HepG2 (cell line): ENCODE measurements around the gene NDUFA8. TPM values are rescaled to one million over a fixed set of nuclear protein-coding genes. Genes with fewer than 3 reads are reported as not detected.
A peak's percentile ranks its signal among the peaks of the same experiment; 100 is the strongest.

ENCODE experiments used
- ATAC-seq: fragments of 200-7000 bp; cut with Tn5 transposase; 3 replicates; pipeline ENCODE4 v1.9.1; 2020; ENCODE audit warnings: mild to moderate bottlenecking, moderate library complexity
- BruUV-seq: library from RNA; stranded (reverse); fragments of 400-500 nt; replicated peaks from 2 replicates; lab custom pipeline; 2021; lab: Mats Ljungman, UMichigan
- CTCF ChIA-PET: fragments of 300-600 bp; formaldehyde crosslinking; extraction: SDS; loops from one replicate; lab custom pipeline; 2021; ENCODE audit warnings: low total read pairs, inconsistent platforms, low intra/inter-chr PET ratio; lab: Yijun Ruan, JAX
- POLR2A ChIA-PET: fragments of 350-600 bp; sonication (Branson Sonifier 250); formaldehyde crosslinking; loops from one replicate; lab custom pipeline; 2020; ENCODE audit warnings: antibody characterized with exemption, inconsistent platforms; lab: Yijun Ruan, JAX
- DNase-seq: peaks from one replicate; pipeline ENCODE4 v3.0.0-alpha.2; 2015; ENCODE audit warnings: low spot score
- FAIRE-seq: peaks from 3 replicates; lab custom pipeline; 2011; peaks lifted over from hg19 to GRCh38; lab: Jason Lieb, UNC
- H2AFZ ChIP-seq: one replicate; pipeline ENCODE4 v1.6.1; 2011; ENCODE audit warnings: low read length, inconsistent platforms
- H3K27ac ChIP-seq: fragments of 300-600 bp; 3 replicates; pipeline ENCODE4 v1.8.0; 2011; ENCODE audit warnings: mixed run types, mild to moderate bottlenecking, mixed read lengths, low read length, inconsistent platforms; ENCODE audit not compliant: insufficient read depth; ENCODE audit errors: extremely low read length
- H3K27me3 ChIP-seq, 2 experiments: fragments of 200-600 bp in 1 of 2; 2 replicates in 1 of 2; 3 replicates in 1 of 2; pipeline versions ENCODE4 v1.6.0 to v1.8.0; 2011; ENCODE audit warnings: low read length in 2 of 2, mild to moderate bottlenecking in 2 of 2, moderate library complexity in 2 of 2, inconsistent platforms in 1 of 2; ENCODE audit not compliant: insufficient read depth in 2 of 2, control insufficient read depth in 1 of 2
- H3K36me3 ChIP-seq, 2 experiments: fragments of 200-600 bp in 1 of 2; replicated peaks in 1 of 2; 2 replicates in 1 of 2; 3 replicates in 1 of 2; pipeline versions ENCODE4 v1.5.1 to v1.8.0; 2011; ENCODE audit warnings: low read length in 2 of 2, inconsistent platforms in 1 of 2; ENCODE audit not compliant: insufficient read depth in 2 of 2, control insufficient read depth in 1 of 2
- H3K4me1 ChIP-seq: 2 replicates; pipeline ENCODE4 v1.5.1; 2012; ENCODE audit warnings: low read length, inconsistent platforms; ENCODE audit not compliant: insufficient read depth
- H3K4me2 ChIP-seq: 2 replicates; pipeline ENCODE4 v1.6.0; 2011; ENCODE audit warnings: low read depth, low read length, inconsistent platforms
- H3K4me3 ChIP-seq, 3 experiments: fragments of 200-600 bp in 1 of 3; sonication (generic), shearing (Covaris generic) in 1 of 3; replicated peaks in 1 of 3; 2 replicates each; pipeline ENCODE4 v1.5.1; 2011 to 2016; ENCODE audit warnings: low read length in 3 of 3, inconsistent platforms in 2 of 3, low read depth in 2 of 3, mild to moderate bottlenecking in 2 of 3, control low read depth in 1 of 3, mixed read lengths in 1 of 3; ENCODE audit not compliant: insufficient read depth in 1 of 3
- H3K79me2 ChIP-seq: one replicate; pipeline ENCODE4 v1.6.1; 2011; ENCODE audit warnings: low read length, inconsistent platforms; ENCODE audit not compliant: insufficient read depth
- H3K9ac ChIP-seq: 2 replicates; pipeline ENCODE4 v1.6.0; 2011; ENCODE audit warnings: mild to moderate bottlenecking, low read depth, low read length, inconsistent platforms; ENCODE audit not compliant: insufficient read depth
- H3K9me3 ChIP-seq: 2 replicates; pipeline ENCODE4 v1.5.1; 2012; ENCODE audit warnings: mild to moderate bottlenecking, low read length
- H4K20me1 ChIP-seq: 2 replicates; pipeline ENCODE4 v1.6.0; 2011; ENCODE audit warnings: inconsistent platforms, mild to moderate bottlenecking, low read length, moderate library complexity; ENCODE audit not compliant: insufficient read depth
- CEBPZ ChIP-seq: IDR thresholded peaks from 2 replicates; pipeline ENCODE4 v1.6.1; 2012; ENCODE audit warnings: low read length, improper control_type of control experiment
- E2F2 ChIP-seq: sonication (generic); formaldehyde crosslinking; IDR thresholded peaks from 2 replicates; pipeline ENCODE4 v1.4.0; 2020; ENCODE audit warnings: missing genetic modification reagents, borderline replicate concordance
- HNF4A ChIP-seq: sonication (generic); formaldehyde crosslinking; IDR thresholded peaks from 2 replicates; pipeline ENCODE4 v1.4.0; 2020; ENCODE audit warnings: missing genetic modification reagents
- MEIS1 ChIP-seq: sonication (generic); formaldehyde crosslinking; IDR thresholded peaks from 2 replicates; pipeline ENCODE4 v1.9.0; 2021; ENCODE audit warnings: mild to moderate bottlenecking, missing genetic modification reagents, moderate library complexity, borderline replicate concordance
- NFKBIZ ChIP-seq: IDR thresholded peaks from 2 replicates; pipeline ENCODE4 v1.6.1; 2018; ENCODE audit warnings: missing genetic modification reagents, missing compliant biosample characterization
- PLRG1 ChIP-seq: fragments of 450-650 bp; conservative IDR thresholded peaks from 2 replicates; pipeline ENCODE4 v1.6.1; 2016
- ZNF598 ChIP-seq: sonication (generic); formaldehyde crosslinking; IDR thresholded peaks from 2 replicates; pipeline ENCODE4 v1.5.1; 2020; ENCODE audit warnings: mild to moderate bottlenecking, missing genetic modification reagents, borderline replicate concordance
- WGBS: methylation state at CpG from one replicate; pipeline ENCODE4 v1.1.6; 2017; ENCODE audit warnings: low lambda C conversion rate; 5-methylcytosine and 5-hydroxymethylcytosine counted together
- in situ Hi-C: cut with HindIII; loops from 2 replicates; pipeline ENCODE4 v1.10.0; 2017; ENCODE audit warnings: low pct_unique_long_range_greater_than_20kb; ENCODE audit not compliant: extremely low pct_ligation_motif_present
- intact Hi-C: fragments of 100-400 bp; cut with micrococcal nuclease; formaldehyde crosslinking; loops from one replicate; pipeline ENCODE4 v1.10.0; 2022; ENCODE audit not compliant: unreplicated experiment
- polyA plus RNA-seq, 8 experiments: library from polyadenylated mRNA; depleted of rRNA in 3 of 8; stranded (reverse) in 7 of 8; unstranded in 1 of 8; fragments of >200 nt; fragmentation: Illumina TruSeq in 4 of 8; extraction: Trizol in 4 of 8; gene quantifications; 2 replicates each; pipeline versions ENCODE4 v1.2.1 to v1.2.3, GENCODE V29; 2011 to 2016; ENCODE audit warnings: low read depth in 4 of 8, missing spikeins in 1 of 8, mixed read lengths in 1 of 8; ENCODE audit not compliant: insufficient read depth in 1 of 8
- total RNA-seq, 5 experiments: library from RNA; depleted of rRNA; stranded (reverse); fragments of >200 nt; fragmentation: Illumina TruSeq; extraction: Trizol; gene quantifications; 2 replicates each; pipeline ENCODE4 v1.2.3, GENCODE V29; 2016; ENCODE audit warnings: low read depth in 1 of 5
- TF ChIP-seq, protein P1 (sequence below): sonication (generic); formaldehyde crosslinking; IDR thresholded peaks from 2 replicates; pipeline ENCODE4 v1.8.1; 2023; ENCODE audit warnings: mild to moderate bottlenecking, missing genetic modification reagents
- TF ChIP-seq, protein P2 (sequence below): sonication (generic); formaldehyde crosslinking; IDR thresholded peaks from 2 replicates; pipeline ENCODE4 v1.9.0; 2021; ENCODE audit warnings: missing genetic modification reagents, mild to moderate bottlenecking, borderline replicate concordance
- TF ChIP-seq, protein P3 (sequence below): sonication (generic); formaldehyde crosslinking; IDR thresholded peaks from 2 replicates; pipeline ENCODE4 v1.4.0; 2020; ENCODE audit warnings: mild to moderate bottlenecking, missing genetic modification reagents
- TF ChIP-seq, protein P4 (sequence below): IDR thresholded peaks from 2 replicates; pipeline ENCODE4 v1.6.1; 2016; ENCODE audit warnings: missing genetic modification reagents, missing compliant biosample characterization
- TF ChIP-seq, protein P5 (sequence below): sonication (generic); formaldehyde crosslinking; IDR thresholded peaks from 2 replicates; pipeline ENCODE4 v1.8.1; 2023; ENCODE audit warnings: missing genetic modification reagents, mild to moderate bottlenecking, borderline replicate concordance

Gene NDUFA8
- total and polyA plus RNA-seq, 2 of the 13 experiments (the other 11 are each of a cell fraction or from before 2014, with no cell fraction given): 68.6 to 71.7 TPM

GRCh38 chr9:122179054-122179689 is 19.6 kb upstream of the NDUFA8 start:
- ChIA-PET POLR2A (interaction anchor here (0.7 to 2.8 kb wide), 3 partner anchors 20 to 86 kb away, joined by 3 to 8 read pairs (median 3); partner anchors contain the start of genes MORN5, MRRF, NDUFA8 and RBM18), CTCF (no interaction called here)
- ATAC-seq (peak; percentile 68), FAIRE-seq (no peak), DNase-seq (no peak)
- in situ Hi-C loops (no loop called here), intact Hi-C loops (no loop called here)
- WGBS: 5% methylated on average over 5 of the region's 5 CpGs
- Histone ChIP-seq H3K79me2 (no peaks in the 10 kb centered on the region), H3K27ac (no peak overlapping the region), H3K9ac (no peak overlapping the region), H3K36me3 (no peaks in the 10 kb centered on the region), H3K4me2 (peak overlapping the region; percentile 41; the same call in 1 of the 2 replicates), H4K20me1 (no peaks in the 10 kb centered on the region), H3K4me1 (peaks cover 35% of the 10 kb centered on the region), H2AFZ (no peak overlapping the region), H3K9me3 (no peaks in the 10 kb centered on the region), H3K27me3 (peaks cover 0 to 1% of the 10 kb centered on the region in 2 experiments; a peak in 1 of 5 replicates), H3K4me3 (no peak overlapping the region)
- BruUV-seq: no TSS peak
- TF ChIP-seq E2F2 (CRISPR knock-in tag): no peak
- TF ChIP-seq, protein P1, sequence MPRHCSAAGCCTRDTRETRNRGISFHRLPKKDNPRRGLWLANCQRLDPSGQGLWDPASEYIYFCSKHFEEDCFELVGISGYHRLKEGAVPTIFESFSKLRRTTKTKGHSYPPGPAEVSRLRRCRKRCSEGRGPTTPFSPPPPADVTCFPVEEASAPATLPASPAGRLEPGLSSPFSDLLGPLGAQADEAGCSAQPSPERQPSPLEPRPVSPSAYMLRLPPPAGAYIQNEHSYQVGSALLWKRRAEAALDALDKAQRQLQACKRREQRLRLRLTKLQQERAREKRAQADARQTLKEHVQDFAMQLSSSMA (CRISPR knock-in tag): no peak
- TF ChIP-seq, protein P2, sequence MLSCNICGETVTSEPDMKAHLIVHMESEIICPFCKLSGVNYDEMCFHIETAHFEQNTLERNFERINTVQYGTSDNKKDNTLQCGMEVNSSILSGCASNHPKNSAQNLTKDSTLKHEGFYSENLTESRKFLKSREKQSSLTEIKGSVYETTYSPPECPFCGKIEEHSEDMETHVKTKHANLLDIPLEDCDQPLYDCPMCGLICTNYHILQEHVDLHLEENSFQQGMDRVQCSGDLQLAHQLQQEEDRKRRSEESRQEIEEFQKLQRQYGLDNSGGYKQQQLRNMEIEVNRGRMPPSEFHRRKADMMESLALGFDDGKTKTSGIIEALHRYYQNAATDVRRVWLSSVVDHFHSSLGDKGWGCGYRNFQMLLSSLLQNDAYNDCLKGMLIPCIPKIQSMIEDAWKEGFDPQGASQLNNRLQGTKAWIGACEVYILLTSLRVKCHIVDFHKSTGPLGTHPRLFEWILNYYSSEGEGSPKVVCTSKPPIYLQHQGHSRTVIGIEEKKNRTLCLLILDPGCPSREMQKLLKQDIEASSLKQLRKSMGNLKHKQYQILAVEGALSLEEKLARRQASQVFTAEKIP (CRISPR knock-in tag): no peak
- TF ChIP-seq, protein P3, sequence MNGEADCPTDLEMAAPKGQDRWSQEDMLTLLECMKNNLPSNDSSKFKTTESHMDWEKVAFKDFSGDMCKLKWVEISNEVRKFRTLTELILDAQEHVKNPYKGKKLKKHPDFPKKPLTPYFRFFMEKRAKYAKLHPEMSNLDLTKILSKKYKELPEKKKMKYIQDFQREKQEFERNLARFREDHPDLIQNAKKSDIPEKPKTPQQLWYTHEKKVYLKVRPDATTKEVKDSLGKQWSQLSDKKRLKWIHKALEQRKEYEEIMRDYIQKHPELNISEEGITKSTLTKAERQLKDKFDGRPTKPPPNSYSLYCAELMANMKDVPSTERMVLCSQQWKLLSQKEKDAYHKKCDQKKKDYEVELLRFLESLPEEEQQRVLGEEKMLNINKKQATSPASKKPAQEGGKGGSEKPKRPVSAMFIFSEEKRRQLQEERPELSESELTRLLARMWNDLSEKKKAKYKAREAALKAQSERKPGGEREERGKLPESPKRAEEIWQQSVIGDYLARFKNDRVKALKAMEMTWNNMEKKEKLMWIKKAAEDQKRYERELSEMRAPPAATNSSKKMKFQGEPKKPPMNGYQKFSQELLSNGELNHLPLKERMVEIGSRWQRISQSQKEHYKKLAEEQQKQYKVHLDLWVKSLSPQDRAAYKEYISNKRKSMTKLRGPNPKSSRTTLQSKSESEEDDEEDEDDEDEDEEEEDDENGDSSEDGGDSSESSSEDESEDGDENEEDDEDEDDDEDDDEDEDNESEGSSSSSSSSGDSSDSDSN (CRISPR knock-in tag): no peak
- TF ChIP-seq MEIS1 (CRISPR knock-in tag): no peak
- no peak for TF ChIP-seq NFKBIZ (CRISPR knock-in tag)
- no peak for TF ChIP-seq PLRG1
- TF ChIP-seq ZNF598 (CRISPR knock-in tag): no peak
- peak; percentile 67 for TF ChIP-seq HNF4A (CRISPR knock-in tag)
- TF ChIP-seq, protein P4, sequence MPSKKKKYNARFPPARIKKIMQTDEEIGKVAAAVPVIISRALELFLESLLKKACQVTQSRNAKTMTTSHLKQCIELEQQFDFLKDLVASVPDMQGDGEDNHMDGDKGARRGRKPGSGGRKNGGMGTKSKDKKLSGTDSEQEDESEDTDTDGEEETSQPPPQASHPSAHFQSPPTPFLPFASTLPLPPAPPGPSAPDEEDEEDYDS (CRISPR knock-in tag): 0 out of 2 replicates have a peak, but pooled peaks have one; percentile 5
- TF ChIP-seq CEBPZ: no peak
- TF ChIP-seq, protein P5, sequence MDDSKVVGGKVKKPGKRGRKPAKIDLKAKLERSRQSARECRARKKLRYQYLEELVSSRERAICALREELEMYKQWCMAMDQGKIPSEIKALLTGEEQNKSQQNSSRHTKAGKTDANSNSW (CRISPR knock-in tag): no peak
